ENCODE measurements around the gene ACTR10. TPM values are rescaled to one million over a fixed set of nuclear protein-coding genes. Genes with fewer than 3 reads are reported as not detected.

Gene ACTR10
- 10 to 100 TPM; 40.0 to 54.6 (median 50.4) TPM for total RNA-seq
- polyA plus RNA-seq: 10 to 100 TPM; 53.2 to 90.8 TPM
- 24.2 reads per million, percentile 55 among the genes with 10 or more reads in this experiment for total RNA-seq

DNA sequence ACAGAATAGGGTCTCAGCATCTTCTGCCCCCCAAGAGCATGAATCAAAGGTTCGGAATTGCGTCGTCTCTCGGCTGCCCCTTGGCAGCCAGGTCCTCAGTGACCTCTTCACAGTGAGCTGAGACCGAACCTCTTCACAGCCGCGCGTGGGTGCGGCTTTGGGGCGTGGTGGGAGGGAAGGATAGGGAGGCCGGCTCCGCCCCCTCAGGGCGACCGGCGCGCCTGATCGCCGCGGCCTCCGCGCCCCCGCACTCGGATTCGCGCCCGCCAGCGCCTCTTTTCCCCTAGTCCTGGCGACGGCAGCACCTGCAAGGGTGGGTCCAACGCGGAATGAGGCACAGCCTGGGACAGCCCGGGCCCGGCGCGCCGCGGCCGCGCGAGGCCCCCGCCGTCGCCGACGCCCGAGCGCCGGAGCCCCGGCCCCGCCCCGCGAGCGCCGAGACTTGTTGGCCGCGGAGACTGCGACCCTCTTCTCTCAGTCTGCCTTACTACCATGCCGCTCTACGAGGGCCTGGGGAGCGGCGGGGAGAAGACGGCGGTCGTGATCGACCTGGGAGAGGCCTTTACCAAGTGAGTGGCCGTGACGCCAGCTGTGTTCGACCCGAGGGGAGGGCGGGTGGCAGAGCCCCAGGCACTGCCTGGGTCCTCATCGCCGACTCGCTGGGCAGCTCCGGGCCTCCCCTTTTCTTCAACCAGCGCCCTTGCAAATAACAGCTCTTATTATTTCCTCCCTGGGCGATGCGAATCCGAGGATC lies at the start of gene ACTR10:
ACTR10 (plus strand) TSS at position 424 of the 754 bp plus-strand sequence; CDS start at position 493, 69 bp downstream.
- Histone ChIP-seq H3K27ac (ENCODE audit: low read depth, low read length) (peak within 1 kb of the TSS; percentile 87), H3K9me3 (ENCODE audit: control insufficient read depth in 2 of 3, low read length in 3 of 3) (no peaks in the 10 kb centered on the region), H3K36me3 (ENCODE audit: control insufficient read depth in 2 of 3, insufficient read depth in 3 of 3, low read length in 3 of 3) (peaks cover 0 to 3% (median 0%) of the 10 kb centered on the region in 3 experiments), H3K27me3 (ENCODE audit: control insufficient read depth in 2 of 2, insufficient read depth in 2 of 2, low read length in 2 of 2) (no peaks in the 10 kb centered on the region), H3K4me1 (ENCODE audit: control insufficient read depth in 2 of 2, insufficient read depth in 2 of 2, low read length in 2 of 2) (peaks cover 15 to 27% of the 10 kb centered on the region in 2 donors), H3K4me3 (ENCODE audit: low read length) (peak within 1 kb of the TSS; percentile 75)
- Mint-ChIP-seq H3K4me1 (peaks cover 21 to 60% (median 48%) of the 10 kb centered on the region in 7 donors), H3K27ac (peak within 1 kb of the TSS; percentile 93 to 99 (median 98)), H3K36me3 (peaks cover 0 to 15% (median 4%) of the 10 kb centered on the region in 5 donors), H3K4me3 (peak within 1 kb of the TSS; percentile 90 to 99 (median 97)), H3K9me3 (no peaks in the 10 kb centered on the region), H3K27me3 (peaks cover 0 to 7% (median 0%) of the 10 kb centered on the region in 5 donors)
- POLR2A ChIA-PET: interaction anchor here (0.6 to 2.9 kb wide), 13 partner anchors 9 to 1284 kb away, joined by 3 to 20 read pairs (median 4); partner anchors contain the start of genes AP5M1, ARID4A, EXOC5 and JKAMP
- CTCF ChIA-PET: no interaction called here
- intact Hi-C loops (cut with micrococcal nuclease): loop anchor here (1.0 to 5.0 kb wide), 14 partner anchors 34 to 1284 kb away; partner anchors contain the start of genes ARID4A (in 2 of the 2), ARMH4 (in 2 of the 2), DAAM1 (in 2 of the 2) and JKAMP (in 2 of the 2)
- DNase-seq: peak; percentile 80 to 93 (median 88)
- ATAC-seq: peak; percentile 94

- H3K9me3 ChIP-seq (ENCODE audit: control insufficient read depth in 2 of 3, low read length in 3 of 3): no peaks in the 10 kb centered on the region
- Mint-ChIP-seq H3K4me3 (peak overlapping the region in 6 of 10 donors; percentile 75 to 84 (median 80)), H3K4me1 (peaks cover 9 to 21% (median 13%) of the 10 kb centered on the region in 7 donors), H3K9me3 (no peaks in the 10 kb centered on the region), H3K27ac (no peak overlapping the region), H3K27me3 (peaks cover 59 to 75% (median 67%) of the 10 kb centered on the region in 5 donors), H3K36me3 (no peaks in the 10 kb centered on the region)
- POLR2A ChIA-PET: no interaction called here
- H3K4me3 ChIP-seq (ENCODE audit: low read length): no peak overlapping the region
- H3K36me3 ChIP-seq (ENCODE audit: control insufficient read depth in 2 of 3, insufficient read depth in 3 of 3, low read length in 3 of 3): no peaks in the 10 kb centered on the region
- peaks cover 0 to 4% of the 10 kb centered on the region in 2 donors for H3K27me3 ChIP-seq (ENCODE audit: control insufficient read depth in 2 of 2, insufficient read depth in 2 of 2, low read length in 2 of 2)
- intact Hi-C loops (cut with micrococcal nuclease): loop anchor here in 1 of 2 donors (5.0 kb wide), 1 partner anchor 43 kb away; no protein-coding TSS in a partner anchor
- H3K4me1 ChIP-seq (ENCODE audit: control insufficient read depth in 2 of 2, insufficient read depth in 2 of 2, low read length in 2 of 2): peaks cover 7 to 8% of the 10 kb centered on the region in 2 donors
- ATAC-seq (no peak), DNase-seq (no peak)
- CTCF ChIA-PET: no interaction called here
- no peak overlapping the region for H3K27ac ChIP-seq (ENCODE audit: low read depth, low read length)
These were observed 49.6 kb upstream of the ACTR10 start for GRCh38 chr14:58150243-58150805.

DNA sequence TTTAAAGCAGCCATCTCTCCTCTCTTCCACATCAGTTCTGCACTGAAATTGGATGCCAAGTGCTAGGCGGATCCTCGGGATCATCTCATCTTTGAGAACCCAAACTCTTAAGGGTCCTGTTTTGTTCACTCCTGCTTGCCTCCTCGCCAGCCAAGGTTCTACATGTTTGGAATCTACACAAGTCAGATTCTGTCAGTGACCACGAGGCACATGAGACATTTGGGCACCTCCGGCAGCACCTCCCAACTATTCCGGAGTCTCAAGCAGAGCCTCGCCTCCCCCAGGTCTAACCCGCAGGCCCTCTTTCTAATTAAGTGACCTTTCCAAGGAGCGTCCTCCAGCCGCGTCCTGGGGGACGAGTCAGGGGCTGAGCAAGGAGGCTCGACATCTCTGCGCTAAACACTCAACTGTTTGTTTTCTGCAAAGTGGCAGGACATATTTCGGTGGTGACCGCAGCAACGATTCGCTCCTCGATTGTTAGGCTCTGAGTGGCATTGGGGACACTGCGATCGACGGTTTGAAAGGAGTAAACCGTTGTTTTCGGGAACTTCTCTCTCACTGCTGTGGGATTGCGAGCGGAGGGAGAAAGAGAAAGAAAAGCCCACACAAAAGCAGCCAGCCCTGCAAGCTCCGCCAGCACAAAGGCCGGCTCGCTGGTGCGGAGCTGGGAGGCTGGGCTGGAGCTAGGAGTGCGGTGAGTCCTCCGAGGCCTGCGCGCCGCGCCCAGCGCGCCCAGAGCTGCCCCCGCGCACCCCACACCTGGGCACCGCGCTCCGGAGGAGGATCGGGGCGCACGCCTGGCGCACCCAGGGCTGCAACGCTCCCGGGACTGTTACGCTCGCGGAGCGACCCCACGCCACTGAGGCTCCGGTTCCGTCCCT lies 48.6 kb upstream of the ACTR10 start:
- Mint-ChIP-seq H3K4me1 (peaks cover 9 to 21% (median 13%) of the 10 kb centered on the region in 7 donors), H3K36me3 (no peaks in the 10 kb centered on the region), H3K4me3 (peak overlapping the region; percentile 69 to 84 (median 79)), H3K9me3 (no peaks in the 10 kb centered on the region), H3K27me3 (peaks cover 54 to 72% (median 68%) of the 10 kb centered on the region in 5 donors), H3K27ac (no peak overlapping the region)
- CTCF ChIA-PET: no interaction called here
- no peaks in the 10 kb centered on the region for H3K9me3 ChIP-seq (ENCODE audit: control insufficient read depth in 2 of 3, low read length in 3 of 3)
- peaks cover 7 to 8% of the 10 kb centered on the region in 2 donors for H3K4me1 ChIP-seq (ENCODE audit: control insufficient read depth in 2 of 2, insufficient read depth in 2 of 2, low read length in 2 of 2)
- peaks cover 0 to 4% of the 10 kb centered on the region in 2 donors for H3K27me3 ChIP-seq (ENCODE audit: control insufficient read depth in 2 of 2, insufficient read depth in 2 of 2, low read length in 2 of 2)
- no peak overlapping the region for H3K27ac ChIP-seq (ENCODE audit: low read depth, low read length)
- peak overlapping the region; percentile 71 for H3K4me3 ChIP-seq (ENCODE audit: low read length)
- ATAC-seq (peak; percentile 58), DNase-seq (peak in 2 of 9 donors; percentile 10 to 13)
- no peaks in the 10 kb centered on the region for H3K36me3 ChIP-seq (ENCODE audit: control insufficient read depth in 2 of 3, insufficient read depth in 3 of 3, low read length in 3 of 3)
- intact Hi-C loops (cut with micrococcal nuclease): loop anchor here (1.0 to 5.0 kb wide), 3 partner anchors 44 to 147 kb away; partner anchors contain the start of gene ARID4A (in 1 of the 2)
- POLR2A ChIA-PET: no interaction called here

DNA sequence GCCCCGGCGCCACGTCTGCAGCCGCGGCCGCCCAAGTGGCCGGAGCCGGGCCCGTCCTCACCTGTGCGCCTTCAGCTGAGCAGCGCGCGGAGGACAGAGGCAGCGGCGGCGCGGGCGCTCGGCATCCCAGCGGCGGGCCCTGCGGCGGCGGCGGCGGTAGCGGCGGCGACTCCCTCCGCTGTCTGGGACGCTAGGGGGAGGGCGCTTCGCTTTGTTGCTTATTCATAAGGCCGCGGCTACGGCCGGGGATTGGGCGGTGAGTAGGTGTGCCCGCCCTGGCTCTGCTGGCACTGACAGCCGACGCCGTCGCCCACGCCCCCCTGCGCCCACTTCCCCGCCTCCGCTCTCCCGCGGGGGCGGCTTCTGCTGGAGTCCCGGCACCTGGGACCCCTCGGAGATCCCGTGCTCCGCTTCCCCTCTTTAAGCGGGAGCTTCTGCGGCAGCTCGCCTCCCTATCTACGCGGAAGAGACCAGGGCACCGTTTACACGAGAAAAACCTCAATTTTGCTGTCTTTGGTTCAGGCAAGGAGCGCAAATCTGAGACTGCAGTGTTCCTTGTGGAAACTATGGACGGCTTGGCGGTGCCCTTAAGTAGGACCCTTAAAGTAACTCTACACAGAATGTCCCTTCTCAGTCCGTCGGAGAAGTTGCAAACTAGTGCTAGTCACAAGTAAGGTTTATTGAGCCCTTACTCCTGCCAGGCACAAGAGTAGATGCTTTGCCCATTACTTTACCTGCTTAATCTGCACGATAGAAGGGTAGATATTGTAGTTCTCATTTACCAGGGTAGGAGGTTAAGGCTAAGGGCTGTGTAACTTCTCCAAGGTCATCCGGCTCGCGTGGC lies 47.7 kb upstream of the ACTR10 start, which contains the start of gene ARMH4:
ARMH4 (minus strand) TSS at position 200 of the 844 bp plus-strand sequence. CDS start 12,855 bp downstream, outside the sequence.
- Histone ChIP-seq H3K27me3 (ENCODE audit: control insufficient read depth in 2 of 2, insufficient read depth in 2 of 2, low read length in 2 of 2) (peaks cover 0 to 4% of the 10 kb centered on the region in 2 donors), H3K4me3 (ENCODE audit: low read length) (peak within 1 kb of the TSS; percentile 71), H3K27ac (ENCODE audit: low read depth, low read length) (no peak within 1 kb of the TSS), H3K9me3 (ENCODE audit: control insufficient read depth in 2 of 3, low read length in 3 of 3) (no peaks in the 10 kb centered on the region), H3K36me3 (ENCODE audit: control insufficient read depth in 2 of 3, insufficient read depth in 3 of 3, low read length in 3 of 3) (no peaks in the 10 kb centered on the region), H3K4me1 (ENCODE audit: control insufficient read depth in 2 of 2, insufficient read depth in 2 of 2, low read length in 2 of 2) (peaks cover 7 to 8% of the 10 kb centered on the region in 2 donors)
- Mint-ChIP-seq H3K9me3 (no peaks in the 10 kb centered on the region), H3K36me3 (no peaks in the 10 kb centered on the region), H3K27ac (no peak within 1 kb of the TSS), H3K4me3 (peak within 1 kb of the TSS; percentile 75 to 86 (median 80)), H3K27me3 (peaks cover 56 to 73% (median 68%) of the 10 kb centered on the region in 5 donors), H3K4me1 (peaks cover 9 to 21% (median 13%) of the 10 kb centered on the region in 7 donors)
- ChIA-PET CTCF (no interaction called here), POLR2A (no interaction called here)
- intact Hi-C loops (cut with micrococcal nuclease): loop anchor here (1.0 to 5.0 kb wide), 3 partner anchors 45 to 146 kb away; partner anchors contain the start of gene ARID4A (in 1 of the 2)
- ATAC-seq: peak; percentile 94
- peak; percentile 28 to 66 (median 54) for DNase-seq

DNA sequence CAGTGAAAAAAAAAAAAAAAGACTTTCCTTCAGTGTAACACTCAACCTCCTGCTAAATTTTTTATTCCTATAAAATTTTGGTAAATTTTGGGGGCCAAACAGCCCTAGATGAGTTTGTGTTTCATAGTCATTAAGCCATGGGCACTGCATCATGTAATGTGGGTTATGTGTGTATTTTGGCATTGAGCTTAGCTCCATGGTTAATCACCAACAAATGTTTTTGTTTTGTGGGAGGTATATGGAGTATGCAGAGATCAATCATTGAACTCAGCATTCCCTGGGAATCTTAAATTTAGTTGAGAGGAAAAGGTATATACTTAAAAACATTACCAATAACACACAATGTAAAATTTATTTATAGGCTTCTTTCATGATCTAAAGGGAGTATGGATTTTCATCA lies 39.4 kb upstream of the ACTR10 start:
- H3K4me1 Mint-ChIP-seq: no peaks in the 10 kb centered on the region
- DNase-seq: no peak
- H3K4me3 Mint-ChIP-seq: no peak overlapping the region
- H3K36me3 Mint-ChIP-seq: no peaks in the 10 kb centered on the region
- no peak for ATAC-seq
- intact Hi-C loops (cut with micrococcal nuclease): loop anchor here in 1 of 2 donors (10.0 kb wide), 1 partner anchor 676 kb away; no protein-coding TSS in a partner anchor
- POLR2A ChIA-PET: no interaction called here
- Histone ChIP-seq H3K4me3 (ENCODE audit: low read length) (no peak overlapping the region), H3K27ac (ENCODE audit: low read depth, low read length) (no peak overlapping the region), H3K36me3 (ENCODE audit: control insufficient read depth in 2 of 3, insufficient read depth in 3 of 3, low read length in 3 of 3) (no peaks in the 10 kb centered on the region), H3K9me3 (ENCODE audit: control insufficient read depth in 2 of 3, low read length in 3 of 3) (no peaks in the 10 kb centered on the region), H3K4me1 (ENCODE audit: control insufficient read depth in 2 of 2, insufficient read depth in 2 of 2, low read length in 2 of 2) (no peaks in the 10 kb centered on the region), H3K27me3 (ENCODE audit: control insufficient read depth in 2 of 2, insufficient read depth in 2 of 2, low read length in 2 of 2) (no peaks in the 10 kb centered on the region)
- CTCF ChIA-PET: interaction anchor here (0.7 kb wide), 1 partner anchor 52 kb away, joined by 3 read pairs; no protein-coding TSS in a partner anchor
- no peak overlapping the region for H3K27ac Mint-ChIP-seq
- peaks cover 20 to 27% (median 26%) of the 10 kb centered on the region in 5 donors for H3K27me3 Mint-ChIP-seq
- no peaks in the 10 kb centered on the region for H3K9me3 Mint-ChIP-seq
